Upper lobe of left lung (tissue), 4 donors: Measurements from ENCODE around the gene DNER.

Experiments used
- POLR2A ChIP-seq, 4 donors: fragments of 450-650 bp; IDR thresholded peaks; one replicate each; pipeline ENCODE4 v1.5.1; 2016 to 2017; ENCODE audit warnings: antibody characterized with exemption in 4 of 4, mild to moderate bottlenecking in 2 of 4
- TF ChIP-seq, protein P1 (sequence below), 6 experiments: fragments of 450-650 bp in 4 of 6; fragments of 200-600 bp in 2 of 6; sonication (generic) in 2 of 6; IDR thresholded peaks; one replicate each; pipeline ENCODE4 v1.5.1; 2016 to 2019; ENCODE audit warnings: antibody characterized with exemption in 6 of 6

DNA sequence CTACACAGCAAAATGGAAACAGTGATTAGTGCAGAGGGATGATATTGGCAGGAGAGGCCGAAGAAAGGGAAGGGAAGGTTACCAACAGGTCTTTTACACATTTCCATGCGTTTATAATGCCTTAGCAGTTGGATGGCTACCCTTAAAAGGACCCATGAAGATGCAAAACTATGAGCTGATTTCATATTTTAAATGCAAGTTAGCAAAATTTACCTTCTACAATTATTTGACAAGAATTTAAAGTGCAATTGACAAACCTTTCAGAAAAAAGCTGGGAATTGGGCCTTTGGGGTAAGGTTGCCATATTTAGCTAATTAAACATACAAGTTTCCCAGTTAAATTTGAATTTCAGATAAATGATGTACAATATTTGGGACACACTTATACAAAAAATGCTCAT lies 13.3 kb downstream of the DNER start:
- TF ChIP-seq, protein P1, sequence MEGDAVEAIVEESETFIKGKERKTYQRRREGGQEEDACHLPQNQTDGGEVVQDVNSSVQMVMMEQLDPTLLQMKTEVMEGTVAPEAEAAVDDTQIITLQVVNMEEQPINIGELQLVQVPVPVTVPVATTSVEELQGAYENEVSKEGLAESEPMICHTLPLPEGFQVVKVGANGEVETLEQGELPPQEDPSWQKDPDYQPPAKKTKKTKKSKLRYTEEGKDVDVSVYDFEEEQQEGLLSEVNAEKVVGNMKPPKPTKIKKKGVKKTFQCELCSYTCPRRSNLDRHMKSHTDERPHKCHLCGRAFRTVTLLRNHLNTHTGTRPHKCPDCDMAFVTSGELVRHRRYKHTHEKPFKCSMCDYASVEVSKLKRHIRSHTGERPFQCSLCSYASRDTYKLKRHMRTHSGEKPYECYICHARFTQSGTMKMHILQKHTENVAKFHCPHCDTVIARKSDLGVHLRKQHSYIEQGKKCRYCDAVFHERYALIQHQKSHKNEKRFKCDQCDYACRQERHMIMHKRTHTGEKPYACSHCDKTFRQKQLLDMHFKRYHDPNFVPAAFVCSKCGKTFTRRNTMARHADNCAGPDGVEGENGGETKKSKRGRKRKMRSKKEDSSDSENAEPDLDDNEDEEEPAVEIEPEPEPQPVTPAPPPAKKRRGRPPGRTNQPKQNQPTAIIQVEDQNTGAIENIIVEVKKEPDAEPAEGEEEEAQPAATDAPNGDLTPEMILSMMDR (IDR thresholded peaks at IDR 0.05), result no peak
- TF ChIP-seq POLR2A (IDR thresholded peaks at IDR 0.05), result no peak
